Daoy (cell line): ENCODE data around the gene AGBL4. TPM values are rescaled to one million over a fixed set of nuclear protein-coding genes. Genes with fewer than 3 reads are reported as not detected.

Source experiments
- DNase-seq: peaks from one replicate; pipeline ENCODE4 v3.0.0-alpha.2; 2015; ENCODE audit warnings: low read depth
- total RNA-seq: library from RNA; depleted of rRNA; stranded (reverse); fragments of >200 nt; shearing (Covaris generic); gene quantifications from 2 replicates; pipeline ENCODE4 v1.2.3, GENCODE V29; 2014

Gene AGBL4
- total RNA-seq, 1 experiment from 2014 or later = not detected

- no peak for DNase-seq
These were observed 1134.7 kb downstream of the AGBL4 start for GRCh38 chr1:48889082-48889481.

DNA sequence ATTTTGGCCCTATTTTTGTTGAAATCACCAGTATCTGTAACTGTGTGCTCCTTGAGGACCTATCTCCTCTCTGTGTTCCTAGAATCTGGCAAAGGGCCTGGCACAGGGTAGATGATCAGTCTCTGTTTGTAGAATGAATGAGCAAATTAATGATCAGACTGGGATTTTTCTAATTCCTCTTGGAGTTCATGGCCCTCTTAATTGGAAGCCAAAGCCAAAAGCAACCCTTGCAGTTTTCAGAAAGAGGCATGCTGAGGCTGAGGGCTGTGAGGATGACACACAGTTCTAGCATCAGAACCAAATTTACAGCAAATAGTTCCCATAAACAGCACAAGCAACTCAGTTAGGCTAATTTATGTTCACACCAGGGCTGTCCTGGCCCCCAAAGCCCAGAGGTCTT lies 1136.0 kb downstream of the AGBL4 start:
- DNase-seq = no peak

- no peak for DNase-seq
These were observed 1141.7 kb downstream of the AGBL4 start for GRCh38 chr1:48882020-48882419.

- peak; percentile 75 for DNase-seq
These were observed 1145.4 kb downstream of the AGBL4 start for GRCh38 chr1:48878191-48878940.

GRCh38 chr1:48876330-48876785 lies 1147.4 kb downstream of the AGBL4 start:
- no peak for DNase-seq

GRCh38 chr1:48875552-48876329 lies 1148.0 kb downstream of the AGBL4 start:
- no peak for DNase-seq

GRCh38 chr1:48873944-48874343 lies 1149.8 kb downstream of the AGBL4 start:
- no peak for DNase-seq

DNA sequence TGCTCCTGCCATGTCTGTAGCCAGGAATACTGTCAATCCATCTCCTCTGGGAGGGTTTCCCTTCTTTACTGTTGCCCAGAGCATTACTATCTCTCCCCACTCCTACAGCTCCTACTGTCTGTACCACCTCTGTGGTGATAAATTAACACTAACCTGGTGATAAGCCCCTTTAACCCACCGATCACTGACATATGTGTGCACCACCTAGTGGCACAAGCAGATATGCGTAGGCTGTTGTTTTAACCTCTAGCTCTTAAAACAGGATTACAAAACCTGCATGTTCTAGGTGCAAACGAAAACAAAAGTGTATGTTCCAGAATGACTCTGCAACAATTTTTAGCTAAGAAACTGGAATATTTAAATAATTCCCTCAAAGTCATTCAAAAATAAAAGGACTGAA lies 1153.2 kb downstream of the AGBL4 start:
- no peak for DNase-seq

DNA sequence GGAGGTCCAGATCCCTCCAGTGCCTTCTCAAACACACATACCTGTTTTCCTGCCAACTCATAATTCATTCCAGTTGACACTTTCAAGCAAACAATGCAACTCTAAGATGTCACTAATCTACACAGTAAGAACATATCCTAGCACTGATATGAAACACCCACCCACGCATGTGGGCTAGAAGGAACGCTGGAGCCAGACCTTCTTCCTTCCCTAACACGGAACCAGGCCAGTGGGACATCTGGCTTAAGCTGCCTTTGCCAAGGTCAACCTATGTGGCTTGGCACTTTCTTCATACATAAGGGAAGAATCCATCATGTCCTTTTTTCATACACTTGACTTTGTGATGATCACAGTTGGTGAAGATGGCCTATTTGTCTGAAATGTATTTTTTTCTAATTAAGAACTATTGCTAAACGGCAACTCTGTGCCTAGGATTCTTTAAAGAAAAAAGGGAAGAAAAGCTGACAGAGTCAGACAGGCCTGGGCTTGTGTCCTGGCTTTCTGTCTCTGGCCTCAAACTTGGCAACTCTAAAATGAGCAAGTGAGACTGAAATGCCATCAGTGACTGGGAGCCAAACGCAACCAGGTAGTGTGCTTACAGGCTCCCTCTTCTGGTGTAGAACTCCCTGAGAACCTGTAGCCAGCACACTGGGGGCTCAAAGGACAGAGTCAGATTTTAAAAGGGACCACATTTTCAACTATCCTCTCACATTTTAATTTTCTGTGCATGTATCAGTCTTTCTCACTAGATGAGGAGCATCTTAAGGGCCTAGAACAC lies 1154.4 kb downstream of the AGBL4 start:
- DNase-seq = no peak

DNA sequence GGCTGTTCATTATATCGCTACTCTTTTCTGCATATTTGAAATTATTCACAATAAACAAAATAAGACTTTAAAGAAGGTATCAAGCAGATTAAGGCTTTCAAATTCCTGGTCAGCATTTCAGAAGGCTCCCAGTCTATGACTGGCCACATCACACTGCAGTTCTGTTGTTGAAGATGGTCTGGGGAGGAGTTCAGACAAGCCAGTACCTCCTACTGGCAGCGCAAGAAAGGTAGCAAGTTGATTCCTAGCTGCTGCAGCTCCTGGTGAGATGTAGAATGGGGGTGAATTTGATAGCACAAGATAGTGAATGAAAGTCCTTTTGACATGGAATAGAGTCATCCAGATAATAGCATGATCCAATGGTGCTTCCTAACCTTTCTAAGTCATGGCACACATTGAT lies 1158.8 kb downstream of the AGBL4 start:
- DNase-seq = no peak

GRCh38 chr1:48859456-48859855 lies 1164.3 kb downstream of the AGBL4 start:
- no peak for DNase-seq

DNA sequence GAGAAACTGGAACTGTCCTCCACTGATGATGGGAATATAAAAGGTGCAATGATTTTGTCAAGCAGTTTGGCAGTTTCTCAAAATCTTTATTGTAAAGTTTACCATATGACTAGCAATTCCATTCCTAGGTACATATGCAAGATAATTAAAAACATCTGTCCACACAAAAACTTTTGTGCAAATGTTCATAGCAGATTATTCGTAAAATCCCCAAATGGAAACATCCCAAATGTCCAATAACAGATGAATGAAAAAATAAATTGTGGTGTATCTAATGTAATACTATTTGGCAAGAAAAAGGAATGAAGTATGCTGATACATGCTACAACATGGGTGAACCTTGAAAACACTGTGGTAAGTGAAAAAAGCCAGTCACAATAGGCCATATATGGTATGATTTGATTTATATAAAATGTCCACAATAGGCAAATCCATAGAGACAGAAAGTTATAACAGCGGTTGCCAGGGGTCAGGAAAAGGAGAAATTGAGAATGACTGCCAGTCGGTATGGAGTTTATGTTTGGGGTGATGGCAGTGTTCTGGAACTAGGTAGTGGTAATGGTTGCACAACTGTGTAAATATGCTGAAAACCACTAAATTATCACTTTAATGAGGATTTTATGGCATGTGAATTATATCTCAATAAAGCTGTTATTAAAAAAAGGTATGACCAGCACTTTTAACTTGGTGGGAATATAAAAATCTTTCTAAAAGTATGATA lies 1165.4 kb downstream of the AGBL4 start:
- DNase-seq = no peak

DNA sequence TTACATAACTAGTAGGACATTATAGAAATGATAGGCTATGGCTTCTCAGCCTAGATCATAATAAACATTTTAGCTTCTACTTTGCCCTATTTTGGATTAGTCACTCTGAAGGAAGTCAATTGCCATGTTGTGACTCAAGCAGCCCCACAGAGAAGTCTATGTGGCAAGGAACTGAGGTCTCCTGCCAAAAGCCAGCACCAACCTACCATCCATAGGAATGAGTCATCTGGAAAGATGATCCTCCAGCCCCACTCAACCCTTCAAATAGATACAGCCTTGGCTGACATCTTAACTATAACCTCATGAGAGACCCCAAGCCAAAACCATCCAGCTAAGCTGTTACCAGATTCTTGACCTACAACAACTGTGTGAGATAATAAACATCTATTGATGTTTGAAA lies 1170.7 kb downstream of the AGBL4 start:
- peak; percentile 80 for DNase-seq

GRCh38 chr1:48851638-48852037 lies 1172.1 kb downstream of the AGBL4 start:
- DNase-seq = no peak

DNA sequence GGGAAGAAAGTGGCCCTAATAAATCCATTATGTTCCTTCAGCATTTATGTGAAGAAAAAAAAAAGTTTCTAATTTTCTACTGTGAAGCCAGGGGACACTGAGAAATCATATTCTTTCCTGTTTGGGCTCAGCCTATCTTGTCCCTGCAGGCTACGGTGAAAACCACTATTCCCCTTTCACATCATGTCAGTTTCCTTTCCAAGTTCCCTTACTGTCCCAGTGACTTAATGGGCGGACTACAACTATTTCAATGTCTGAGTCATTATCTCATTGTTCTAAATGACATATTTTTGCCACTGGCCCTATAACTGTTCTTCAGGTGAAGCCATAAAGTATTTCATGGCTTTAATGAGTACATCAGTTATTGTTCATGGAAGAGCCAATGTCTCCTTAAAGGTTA lies 1175.7 kb downstream of the AGBL4 start:
- no peak for DNase-seq

- DNase-seq = no peak
These were observed 1177.3 kb downstream of the AGBL4 start for GRCh38 chr1:48846441-48846840.

- DNase-seq = no peak
These were observed 1179.6 kb downstream of the AGBL4 start for GRCh38 chr1:48844187-48844586.

- no peak for DNase-seq
These were observed 1181.8 kb downstream of the AGBL4 start for GRCh38 chr1:48841966-48842365.

GRCh38 chr1:48841461-48841860 lies 1182.3 kb downstream of the AGBL4 start:
- no peak for DNase-seq

- DNase-seq = no peak
These were observed 1192.4 kb downstream of the AGBL4 start for GRCh38 chr1:48831120-48831978.

GRCh38 chr1:48830715-48831114 lies 1193.0 kb downstream of the AGBL4 start:
- no peak for DNase-seq
